Measurements from ENCODE around the gene DNAJC3. TPM values are rescaled to one million over a fixed set of nuclear protein-coding genes. Genes with fewer than 3 reads are reported as not detected.

Gene DNAJC3
- total and polyA plus RNA-seq, 2 of the 8 experiments (the other 6 are each of a cell fraction or from before 2014, with no cell fraction given) = 4.3 to 24.1 TPM

GRCh38 chr13:95642028-95642621, 34.8 kb upstream of the DNAJC3 start:
- Histone ChIP-seq H3K27me3 (replicated peaks in 1 of 4; ENCODE audit: control insufficient read depth in 3 of 4, extremely low read depth in 1 of 4, insufficient read depth in 3 of 4, low read length in 3 of 4) (no peaks in the 10 kb centered on the region; a peak in 1 of 7 replicates), H4K8ac (ENCODE audit: extremely low read depth, insufficient read depth, low read length) (no peak overlapping the region), H3K4me2 (ENCODE audit: insufficient read depth in 1 of 2, low read depth in 2 of 2, low read length in 2 of 2) (peak overlapping the region; percentile 72 to 94), H3K56ac (replicated peaks; ENCODE audit: insufficient read length, low read depth, low read length) (no peak overlapping the region), H2BK20ac (ENCODE audit: low read length) (no peak overlapping the region), H3K9ac (replicated peaks in 1 of 4; ENCODE audit: extremely low read depth in 1 of 4, low read depth in 3 of 4, low read length in 3 of 4) (no peak overlapping the region), H4K20me1 (replicated peaks in 1 of 2; ENCODE audit: control insufficient read depth in 1 of 2, insufficient read depth in 2 of 2, low read length in 2 of 2) (peaks cover 2 to 3% of the 10 kb centered on the region in 2 experiments), H3K36me3 (ENCODE audit: control insufficient read depth in 2 of 4, insufficient read depth in 4 of 4, low read length in 3 of 4) (peaks cover 0 to 11% (median 2%) of the 10 kb centered on the region in 4 experiments; a peak in 2 of 8 replicates), H2BK15ac (ENCODE audit: low read length) (no peak overlapping the region), H3K9me3 (ENCODE audit: insufficient read depth in 2 of 2, low read depth in 1 of 2, low read length in 1 of 2) (no peaks in the 10 kb centered on the region), H3K79me1 (ENCODE audit: low read depth, low read length) (0 out of 2 replicates have a peak, but pooled peaks cover 2% of the 10 kb centered on the region), H2BK120ac (replicated peaks; ENCODE audit: low read depth, low read length) (no peak overlapping the region), H3K14ac (ENCODE audit: insufficient read length) (no peak overlapping the region), H2BK12ac (ENCODE audit: low read depth, low read length) (no peak overlapping the region), H3K79me2 (ENCODE audit: control insufficient read depth in 1 of 2, insufficient read depth in 2 of 2, low read length in 2 of 2) (no peaks in the 10 kb centered on the region), H2AK5ac (ENCODE audit: low read depth, low read length) (no peak overlapping the region), H3K23ac (ENCODE audit: insufficient read length) (no peak overlapping the region), H3K27ac (ENCODE audit: low read depth, low read length) (no peak overlapping the region), H4K5ac (ENCODE audit: insufficient read length, low read depth, low read length) (no peak overlapping the region), H3K18ac (ENCODE audit: extremely low read depth, low read length) (no peak overlapping the region), H3K4me3 (ENCODE audit: extremely low read depth in 1 of 4, insufficient read depth in 2 of 4, low read depth in 3 of 4, low read length in 4 of 4) (peak overlapping the region; percentile 25 to 84 (median 44)), H3K4me1 (replicated peaks in 1 of 4; ENCODE audit: control insufficient read depth in 3 of 4, insufficient read depth in 4 of 4, low read length in 3 of 4) (peaks cover 3 to 17% (median 7%) of the 10 kb centered on the region in 4 experiments; a peak in 6 of 7 replicates), H3K4ac (replicated peaks; ENCODE audit: insufficient read length, low read depth, low read length) (no peak overlapping the region), H2AFZ (ENCODE audit: low read length) (no peak overlapping the region), H2BK5ac (ENCODE audit: low read depth, low read length) (no peak overlapping the region), H4K91ac (replicated peaks; ENCODE audit: insufficient read length, low read length) (no peak overlapping the region), H3K23me2 (ENCODE audit: low read depth, low read length) (peaks cover 9% of the 10 kb centered on the region)
- CTCF ChIA-PET (ENCODE audit: partially characterized antibody) = interaction anchor here (1.1 to 1.4 kb wide), 4 partner anchors 18 to 118 kb away, joined by 3 to 5 read pairs (median 4); no protein-coding TSS in a partner anchor
- TF ChIP-seq SIN3A (conservative IDR thresholded peaks at IDR 0.05 in 1 of 2, IDR thresholded peaks at IDR 0.05 in 1 of 2; ENCODE audit: low read depth in 1 of 2, low read length in 2 of 2) = peak; percentile 35 to 74; a peak in 1 of 4 replicates
- no peak for TF ChIP-seq POU5F1 (IDR thresholded peaks at IDR 0.05; ENCODE audit: low read depth, low read length)
- TF ChIP-seq CEBPB (IDR thresholded peaks at IDR 0.05; ENCODE audit: low read depth, low read length) = no peak
- no peak for TF ChIP-seq TAF7 (optimal IDR thresholded peaks at IDR 0.05; ENCODE audit: borderline replicate concordance, low read depth, low read length)
- no peak for TF ChIP-seq HDAC6 (IDR thresholded peaks at IDR 0.05; ENCODE audit: low read depth, low read length)
- TF ChIP-seq MAFK (IDR thresholded peaks at IDR 0.05; ENCODE audit: low read depth, low read length) = no peak
- TF ChIP-seq TBP (IDR thresholded peaks at IDR 0.05; ENCODE audit: low read depth, low read length) = 0 out of 2 replicates have a peak, but pooled peaks have one; percentile 4
- peak; percentile 7 for TF ChIP-seq ASH2L (IDR thresholded peaks at IDR 0.05; ENCODE audit: low read length)
- POLR2A ChIA-PET (ENCODE audit: partially characterized antibody) = interaction anchor here (1.0 to 1.8 kb wide), 4 partner anchors 10 to 18 kb away, joined by 3 to 5 read pairs (median 4); no protein-coding TSS in a partner anchor
- DNase-seq (ENCODE audit: low read depth in 1 of 2, low spot score in 2 of 2) (peak in 1 of 2 experiments; percentile 81), FAIRE-seq (no peak)
- WGBS, 2 experiments (ENCODE audit: extremely low coverage in 1 of 2, insufficient coverage in 1 of 2, insufficient read length in 1 of 2, insufficient replicate concordance in 2 of 2, low coverage in 1 of 2, low lambda C conversion rate in 2 of 2, missing lambda C conversion rate in 1 of 2) = 18% methylated on average over 14 of the region's 35 CpGs; no CpG with 5 or more reads in 1 of the 2 experiments
